PC-9 (cell line): ENCODE data around the gene BRD1. TPM values are rescaled to one million over a fixed set of nuclear protein-coding genes. Genes with fewer than 3 reads are reported as not detected.

Source experiments
- BruUV-seq: library from RNA; stranded (reverse); fragments of 400-500 nt; replicated peaks from 2 replicates; lab custom pipeline; 2021; lab: Mats Ljungman, UMichigan
- CTCF ChIA-PET: fragments of 300-600 bp; sonication (Branson Sonifier 250); formaldehyde crosslinking; loops from one replicate; lab custom pipeline; 2022; ENCODE audit warnings: antibody characterized with exemption; lab: Charles Lee
- POLR2A ChIA-PET: fragments of 300-600 bp; sonication (Branson Sonifier 250); formaldehyde crosslinking; loops from one replicate; lab custom pipeline; 2022; ENCODE audit warnings: antibody characterized with exemption; ENCODE audit not compliant: unreplicated experiment; lab: Charles Lee
- DNase-seq, 2 experiments: peaks; one replicate each; pipeline versions ENCODE4 v3.0.0 to v3.0.0-alpha.2; 2015 to 2022; ENCODE audit warnings: mixed read lengths in 1 of 2
- H2AFZ ChIP-seq: fragments of 200-600 bp; sonication (generic); 2 replicates; pipeline ENCODE4 v1.8.1; 2017; ENCODE audit warnings: antibody characterized with exemption
- H3F3A ChIP-seq: fragments of 200-600 bp; sonication (generic); 2 replicates; pipeline ENCODE4 v1.8.1; 2017; ENCODE audit warnings: antibody characterized with exemption, mild to moderate bottlenecking, low read depth; ENCODE audit not compliant: insufficient read depth
- H3K27ac ChIP-seq: fragments of 200-600 bp; sonication (generic); 2 replicates; pipeline ENCODE4 v1.6.1; 2016; ENCODE audit warnings: mixed run types
- H3K27me3 ChIP-seq: fragments of 200-600 bp; sonication (generic); 2 replicates; pipeline ENCODE4 v1.6.1; 2016; ENCODE audit warnings: low read depth, mixed run types; ENCODE audit not compliant: insufficient read depth
- H3K36me3 ChIP-seq: fragments of 200-600 bp; sonication (generic); 2 replicates; pipeline ENCODE4 v1.6.1; 2016; ENCODE audit warnings: low read depth, mixed run types
- H3K4me1 ChIP-seq: fragments of 200-600 bp; sonication (generic); replicated peaks from 2 replicates; pipeline ENCODE4 v1.6.1; 2016; ENCODE audit warnings: mixed run types; ENCODE audit not compliant: insufficient read depth
- H3K4me2 ChIP-seq: fragments of 200-600 bp; sonication (generic); 2 replicates; pipeline ENCODE4 v1.6.1; 2017; ENCODE audit warnings: mixed run types
- H3K4me3 ChIP-seq: fragments of 200-600 bp; sonication (generic); 2 replicates; pipeline ENCODE4 v1.6.1; 2016; ENCODE audit warnings: mixed run types
- H3K79me2 ChIP-seq: fragments of 200-600 bp; sonication (generic); 2 replicates; pipeline ENCODE4 v1.6.1; 2017; ENCODE audit warnings: low read depth, mixed run types
- H3K9me2 ChIP-seq: fragments of 200-600 bp; sonication (generic); 2 replicates; pipeline ENCODE4 v1.8.1; 2017; ENCODE audit warnings: mild to moderate bottlenecking; ENCODE audit not compliant: insufficient read depth
- H3K9me3 ChIP-seq: fragments of 200-600 bp; sonication (generic); 2 replicates; pipeline ENCODE4 v1.8.1; 2016; ENCODE audit warnings: low read depth; ENCODE audit not compliant: insufficient read depth
- H4K20me1 ChIP-seq: fragments of 200-600 bp; sonication (generic); 2 replicates; pipeline ENCODE4 v1.8.1; 2017; ENCODE audit not compliant: insufficient read depth
- CTCF ChIP-seq: fragments of 200-600 bp; sonication (generic); conservative IDR thresholded peaks from 2 replicates; pipeline ENCODE4 v1.6.1; 2017; ENCODE audit warnings: mixed run types, antibody characterized with exemption, mild to moderate bottlenecking, moderate library complexity
- EZH2 ChIP-seq: fragments of 200-600 bp; sonication (generic); IDR thresholded peaks from 2 replicates; pipeline ENCODE4 v1.8.0; 2017; ENCODE audit warnings: antibody characterized with exemption, low read depth
- intact Hi-C: fragments of 100-400 bp; cut with micrococcal nuclease; formaldehyde crosslinking; loops from one replicate; pipeline ENCODE4 v1.10.0; 2022; ENCODE audit not compliant: unreplicated experiment
- total RNA-seq: library from RNA; stranded (reverse); gene quantifications from 2 replicates; pipeline ENCODE4 v1.2.3, GENCODE V29; 2021

The BRD1 gene
- total RNA-seq, 1 experiment from 2014 or later, result 28.5 TPM

- H3K4me2 ChIP-seq, result peak overlapping the region; percentile 100
- DNase-seq, result peak in 1 of 2 experiments; percentile 45
- peaks cover 17% of the 10 kb centered on the region for H3K4me1 ChIP-seq
- H3F3A ChIP-seq, result peaks cover 18% of the 10 kb centered on the region; the same call in 1 of the 2 replicates
- H3K4me3 ChIP-seq, result peak overlapping the region; percentile 90
- peak overlapping the region; percentile 74; the same call in 1 of the 2 replicates for H2AFZ ChIP-seq
- peaks cover 57% of the 10 kb centered on the region for H4K20me1 ChIP-seq
- TF ChIP-seq CTCF (no peak), EZH2 (no peak)
- H3K9me2 ChIP-seq, result no peaks in the 10 kb centered on the region
- H3K27ac ChIP-seq, result 0 out of 2 replicates have a peak overlapping the region, but pooled peaks have one; percentile 19
- TSS peak; percentile 37 for BruUV-seq
- H3K27me3 ChIP-seq, result no peaks in the 10 kb centered on the region
- H3K36me3 ChIP-seq, result peaks cover 21% of the 10 kb centered on the region
- H3K9me3 ChIP-seq, result peaks cover 18% of the 10 kb centered on the region
- ChIA-PET POLR2A (interaction anchor here (0.5 to 0.6 kb wide), 2 partner anchors 30 to 111 kb away, joined by 3 to 21 read pairs; no protein-coding TSS in a partner anchor), CTCF (interaction anchor here (0.7 kb wide), 1 partner anchor 29 kb away, joined by 5 read pairs; no protein-coding TSS in a partner anchor)
- intact Hi-C loops, result loop anchor here (2.0 kb wide), 1 partner anchor 29 kb away; no protein-coding TSS in a partner anchor
- peaks cover 60% of the 10 kb centered on the region for H3K79me2 ChIP-seq
Observed at GRCh38 chr22:49825944-49826602, 1.6 kb downstream of the BRD1 start.

GRCh38 chr22:49825436-49825835 is 2.2 kb downstream of the BRD1 start:
- Histone ChIP-seq H3K27me3 (no peaks in the 10 kb centered on the region), H3K4me3 (peak overlapping the region; percentile 90), H3K4me2 (peak overlapping the region; percentile 100), H4K20me1 (peaks cover 64% of the 10 kb centered on the region), H3K4me1 (peaks cover 17% of the 10 kb centered on the region), H3K9me3 (peaks cover 12% of the 10 kb centered on the region), H3K36me3 (peaks cover 27% of the 10 kb centered on the region), H3K79me2 (peaks cover 67% of the 10 kb centered on the region), H2AFZ (no peak overlapping the region), H3K27ac (0 out of 2 replicates have a peak overlapping the region, but pooled peaks have one; percentile 7), H3K9me2 (no peaks in the 10 kb centered on the region), H3F3A (peaks cover 11% of the 10 kb centered on the region; the same call in 1 of the 2 replicates)
- intact Hi-C loops, result no loop called here
- no peak for TF ChIP-seq CTCF
- no peak for TF ChIP-seq EZH2
- ChIA-PET CTCF (interaction anchor here (0.7 kb wide), 1 partner anchor 30 kb away, joined by 5 read pairs; no protein-coding TSS in a partner anchor), POLR2A (no interaction called here)
- BruUV-seq, result no TSS peak
- DNase-seq, result peak in 1 of 2 experiments; percentile 73

GRCh38 chr22:49824936-49825335 is 2.7 kb downstream of the BRD1 start:
- Histone ChIP-seq H3K79me2 (peaks cover 72% of the 10 kb centered on the region), H3F3A (peaks cover 10% of the 10 kb centered on the region; the same call in 1 of the 2 replicates), H3K4me1 (peaks cover 17% of the 10 kb centered on the region), H3K27ac (no peak overlapping the region), H3K4me3 (no peak overlapping the region; the same call in 1 of the 2 replicates), H3K36me3 (peaks cover 32% of the 10 kb centered on the region), H3K27me3 (no peaks in the 10 kb centered on the region), H3K9me3 (peaks cover 7% of the 10 kb centered on the region; the same call in 1 of the 2 replicates), H3K4me2 (peak overlapping the region; percentile 100), H4K20me1 (peaks cover 69% of the 10 kb centered on the region), H2AFZ (no peak overlapping the region), H3K9me2 (no peaks in the 10 kb centered on the region)
- ChIA-PET CTCF (interaction anchor here (0.7 kb wide), 1 partner anchor 30 kb away, joined by 5 read pairs; no protein-coding TSS in a partner anchor), POLR2A (no interaction called here)
- TF ChIP-seq CTCF, result no peak
- TF ChIP-seq EZH2, result no peak
- BruUV-seq, result no TSS peak
- intact Hi-C loops, result no loop called here
- DNase-seq, result no peak
